ENCODE results near the gene BSN.
A peak's percentile ranks its signal among the peaks of the same experiment; 100 is the strongest.

Gene BSN

DNA sequence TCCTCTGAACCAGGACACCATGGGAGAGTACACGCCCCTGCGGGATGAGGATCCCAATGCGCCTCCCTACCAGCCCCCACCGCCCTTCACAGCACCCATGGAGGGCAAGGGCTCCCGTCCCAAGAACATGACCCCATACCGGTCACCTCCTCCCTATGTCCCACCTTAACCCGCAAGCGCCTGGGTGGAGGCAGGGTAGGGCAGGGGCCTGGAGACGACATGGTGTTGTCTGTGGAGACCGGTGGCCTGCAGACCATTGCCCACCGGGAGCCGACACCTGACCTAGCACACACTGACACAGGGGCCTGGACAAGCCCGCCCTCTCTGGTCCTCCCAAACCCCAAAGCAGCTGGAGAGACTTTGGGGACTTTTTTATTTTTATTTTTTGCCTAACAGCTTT lies 21.2 kb upstream of the BSN start:
- no peak overlapping the region for H3K18ac ChIP-seq (ENCODE audit: low read depth in 1 of 2, low read length in 2 of 2)
- H2AK5ac ChIP-seq (ENCODE audit: low read length, severe bottlenecking) = no peak overlapping the region
- H3K23ac ChIP-seq (ENCODE audit: low read length in 2 of 2) = no peak overlapping the region
- peaks cover 26 to 39% of the 10 kb centered on the region in 2 experiments for H3K36me3 ChIP-seq (ENCODE audit: control insufficient read depth in 1 of 2, insufficient read depth in 2 of 2, low read depth in 1 of 2, low read length in 2 of 2)
- no peak overlapping the region for H2AFZ ChIP-seq (ENCODE audit: low read depth, low read length)
- H3K27ac ChIP-seq (ENCODE audit: low read length, poor library complexity, severe bottlenecking) = no peak overlapping the region
- no peak overlapping the region for H2BK120ac ChIP-seq (ENCODE audit: low read depth, low read length)
- no peak overlapping the region for H3K4ac ChIP-seq (ENCODE audit: low read depth in 1 of 2, low read length in 2 of 2)
- H3K4me2 ChIP-seq (ENCODE audit: low read length, poor library complexity, severe bottlenecking) = no peak overlapping the region
- no peak overlapping the region for H3K14ac ChIP-seq (ENCODE audit: low read length in 2 of 2)
- DNase-seq = no peak
- H2BK15ac ChIP-seq (ENCODE audit: low read depth, poor library complexity, severe bottlenecking) = no peak overlapping the region
- H3K27me3 ChIP-seq (ENCODE audit: control insufficient read depth in 1 of 2, insufficient read depth in 1 of 2, low read length in 2 of 2) = no peaks in the 10 kb centered on the region
- no peak overlapping the region for H2BK12ac ChIP-seq (ENCODE audit: low read length in 2 of 2)
- no peak overlapping the region for H4K8ac ChIP-seq (ENCODE audit: low read length)
- 93% methylated on average over 10 of the region's 13 CpGs for WGBS
- H4K91ac ChIP-seq (ENCODE audit: low read length) = no peak overlapping the region
- no peak overlapping the region for H3K9ac ChIP-seq (ENCODE audit: low read length)
- H3K4me3 ChIP-seq (ENCODE audit: insufficient read depth in 1 of 2, low read depth in 1 of 2, low read length in 2 of 2) = no peak overlapping the region
- H2BK5ac ChIP-seq (ENCODE audit: low read depth, low read length, poor library complexity, severe bottlenecking) = no peak overlapping the region
- peaks cover 10% of the 10 kb centered on the region for H3K4me1 ChIP-seq (ENCODE audit: control insufficient read depth, insufficient read depth, low read depth, low read length)
- peaks cover 28% of the 10 kb centered on the region for H3K79me1 ChIP-seq (replicated peaks; ENCODE audit: low read length, poor library complexity, severe bottlenecking)
- no peaks in the 10 kb centered on the region for H3K9me3 ChIP-seq (ENCODE audit: control insufficient read depth, low read length)

DNA sequence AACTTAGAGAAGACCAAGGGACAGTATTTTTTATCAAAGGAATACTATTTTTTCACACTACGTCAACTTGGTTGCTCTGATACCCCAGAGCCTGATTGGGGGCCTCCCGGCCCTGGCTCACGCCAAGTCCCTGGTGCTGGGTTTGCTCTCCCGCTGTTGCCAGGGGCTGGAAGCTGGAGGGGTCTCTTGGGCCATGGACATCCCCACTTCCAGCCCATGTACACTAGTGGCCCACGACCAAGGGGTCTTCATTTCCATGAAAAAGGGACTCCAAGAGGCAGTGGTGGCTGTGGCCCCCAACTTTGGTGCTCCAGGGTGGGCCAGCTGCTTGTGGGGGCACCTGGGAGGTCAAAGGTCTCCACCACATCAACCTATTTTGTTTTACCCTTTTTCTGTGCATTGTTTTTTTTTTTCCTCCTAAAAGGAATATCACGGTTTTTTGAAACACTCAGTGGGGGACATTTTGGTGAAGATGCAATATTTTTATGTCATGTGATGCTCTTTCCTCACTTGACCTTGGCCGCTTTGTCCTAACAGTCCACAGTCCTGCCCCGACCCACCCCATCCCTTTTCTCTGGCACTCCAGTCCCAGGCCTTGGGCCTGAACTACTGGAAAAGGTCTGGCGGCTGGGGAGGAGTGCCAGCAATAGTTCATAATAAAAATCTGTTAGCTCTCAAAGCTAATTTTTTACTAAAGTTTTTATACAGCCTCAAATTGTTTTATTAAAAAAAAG lies 20.3 kb upstream of the BSN start:
- 99% methylated on average over 7 of the region's 9 CpGs for WGBS
- Histone ChIP-seq H3K79me1 (replicated peaks; ENCODE audit: low read length, poor library complexity, severe bottlenecking) (peaks cover 28% of the 10 kb centered on the region), H2BK5ac (ENCODE audit: low read depth, low read length, poor library complexity, severe bottlenecking) (no peak overlapping the region), H3K27ac (ENCODE audit: low read length, poor library complexity, severe bottlenecking) (no peak overlapping the region), H3K23ac (ENCODE audit: low read length in 2 of 2) (no peak overlapping the region), H3K14ac (ENCODE audit: low read length in 2 of 2) (no peak overlapping the region), H2BK120ac (ENCODE audit: low read depth, low read length) (no peak overlapping the region), H3K4ac (ENCODE audit: low read depth in 1 of 2, low read length in 2 of 2) (no peak overlapping the region), H2BK12ac (ENCODE audit: low read length in 2 of 2) (no peak overlapping the region), H2AFZ (ENCODE audit: low read depth, low read length) (no peak overlapping the region), H3K18ac (ENCODE audit: low read depth in 1 of 2, low read length in 2 of 2) (no peak overlapping the region), H3K4me1 (ENCODE audit: control insufficient read depth, insufficient read depth, low read depth, low read length) (peaks cover 10% of the 10 kb centered on the region), H4K91ac (ENCODE audit: low read length) (no peak overlapping the region), H3K4me3 (ENCODE audit: insufficient read depth in 1 of 2, low read depth in 1 of 2, low read length in 2 of 2) (no peak overlapping the region), H3K4me2 (ENCODE audit: low read length, poor library complexity, severe bottlenecking) (no peak overlapping the region), H3K9ac (ENCODE audit: low read length) (peak overlapping the region; percentile 70), H3K27me3 (ENCODE audit: control insufficient read depth in 1 of 2, insufficient read depth in 1 of 2, low read length in 2 of 2) (no peaks in the 10 kb centered on the region), H2BK15ac (ENCODE audit: low read depth, poor library complexity, severe bottlenecking) (no peak overlapping the region), H3K9me3 (ENCODE audit: control insufficient read depth, low read length) (no peaks in the 10 kb centered on the region), H4K8ac (ENCODE audit: low read length) (no peak overlapping the region), H3K36me3 (ENCODE audit: control insufficient read depth in 1 of 2, insufficient read depth in 2 of 2, low read depth in 1 of 2, low read length in 2 of 2) (peaks cover 26 to 39% of the 10 kb centered on the region in 2 experiments), H2AK5ac (ENCODE audit: low read length, severe bottlenecking) (no peak overlapping the region)
- no peak for DNase-seq

- 92% methylated on average over 13 of the region's 14 CpGs for WGBS
- peaks cover 23% of the 10 kb centered on the region for H3K79me1 ChIP-seq (replicated peaks; ENCODE audit: low read length, poor library complexity, severe bottlenecking)
- no peak overlapping the region for H3K18ac ChIP-seq (ENCODE audit: low read depth in 1 of 2, low read length in 2 of 2)
- peaks cover 26 to 39% of the 10 kb centered on the region in 2 experiments for H3K36me3 ChIP-seq (ENCODE audit: control insufficient read depth in 1 of 2, insufficient read depth in 2 of 2, low read depth in 1 of 2, low read length in 2 of 2)
- H4K8ac ChIP-seq (ENCODE audit: low read length) = no peak overlapping the region
- no peak overlapping the region for H3K14ac ChIP-seq (ENCODE audit: low read length in 2 of 2)
- H3K4me2 ChIP-seq (ENCODE audit: low read length, poor library complexity, severe bottlenecking) = no peak overlapping the region
- no peak overlapping the region for H2BK12ac ChIP-seq (ENCODE audit: low read length in 2 of 2)
- H3K23ac ChIP-seq (ENCODE audit: low read length in 2 of 2) = no peak overlapping the region
- no peak overlapping the region for H2AFZ ChIP-seq (ENCODE audit: low read depth, low read length)
- H2AK5ac ChIP-seq (ENCODE audit: low read length, severe bottlenecking) = no peak overlapping the region
- H3K9me3 ChIP-seq (ENCODE audit: control insufficient read depth, low read length) = no peaks in the 10 kb centered on the region
- no peak overlapping the region for H2BK120ac ChIP-seq (ENCODE audit: low read depth, low read length)
- no peak for DNase-seq
- no peak overlapping the region for H3K4ac ChIP-seq (ENCODE audit: low read depth in 1 of 2, low read length in 2 of 2)
- H4K91ac ChIP-seq (ENCODE audit: low read length) = no peak overlapping the region
- H2BK15ac ChIP-seq (ENCODE audit: low read depth, poor library complexity, severe bottlenecking) = no peak overlapping the region
- peaks cover 12% of the 10 kb centered on the region for H3K4me1 ChIP-seq (ENCODE audit: control insufficient read depth, insufficient read depth, low read depth, low read length)
- no peak overlapping the region for H2BK5ac ChIP-seq (ENCODE audit: low read depth, low read length, poor library complexity, severe bottlenecking)
- no peaks in the 10 kb centered on the region for H3K27me3 ChIP-seq (ENCODE audit: control insufficient read depth in 1 of 2, insufficient read depth in 1 of 2, low read length in 2 of 2)
- no peak overlapping the region for H3K27ac ChIP-seq (ENCODE audit: low read length, poor library complexity, severe bottlenecking)
- no peak overlapping the region for H3K4me3 ChIP-seq (ENCODE audit: insufficient read depth in 1 of 2, low read depth in 1 of 2, low read length in 2 of 2)
- H3K9ac ChIP-seq (ENCODE audit: low read length) = peak overlapping the region; percentile 70
Observed at GRCh38 chr3:49534581-49535441, 19.5 kb upstream of the BSN start.

Measured in mesenchymal stem cell (in vitro differentiated cells and primary cell).